ENCODE measurements around the gene RALGPS1. TPM values are rescaled to one million over a fixed set of nuclear protein-coding genes. Genes with fewer than 3 reads are reported as not detected.

The RALGPS1 gene
- total RNA-seq, 1 experiment from 2014 or later, result 18.6 TPM

DNA sequence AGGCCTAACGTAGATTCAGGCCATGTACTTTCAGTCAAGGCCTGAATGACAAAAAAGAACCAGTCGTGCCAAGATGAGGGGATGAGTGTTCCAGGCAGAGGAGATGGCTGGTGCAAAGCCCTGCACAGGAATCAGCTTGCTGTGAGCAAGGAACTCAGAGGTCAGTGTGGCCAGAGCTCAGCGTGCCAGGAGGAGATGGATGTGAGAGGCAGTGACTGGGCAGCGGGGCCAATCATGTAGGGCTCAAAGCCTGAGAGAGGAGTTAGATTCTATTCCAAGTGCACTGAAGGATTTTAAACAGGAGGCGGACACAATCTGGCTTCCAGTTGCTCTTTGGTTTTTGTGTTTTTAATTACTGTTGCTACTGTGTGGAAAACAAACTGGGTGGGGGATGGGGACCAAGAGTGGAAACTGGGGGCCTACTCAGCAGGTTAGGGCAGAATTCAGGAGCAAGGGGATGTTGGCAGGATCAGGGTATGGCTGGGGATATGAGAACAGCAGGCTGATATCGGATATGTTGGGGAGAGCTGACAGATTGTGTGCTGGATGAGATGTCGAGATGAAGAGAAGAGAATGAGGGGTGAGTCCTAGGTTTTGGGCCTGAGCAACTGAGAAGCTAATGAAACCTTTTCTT lies 143.5 kb downstream of the RALGPS1 start:
- Mint-ChIP-seq H3K36me3 (ENCODE audit: insufficient read depth in 1 of 3, low read depth in 3 of 3) (peaks cover 0 to 3% (median 0%) of the 10 kb centered on the region in 3 experiments; a peak in 1 of 7 replicates), H3K27ac (peak overlapping the region in 2 of 3 experiments; percentile 1 to 38; a peak in 3 of 7 replicates), H3K9me3 (no peaks in the 10 kb centered on the region), H3K4me1 (peaks cover 9% of the 10 kb centered on the region in 2 experiments), H3K27me3 (ENCODE audit: low read depth) (no peaks in the 10 kb centered on the region), H3K4me3 (no peak overlapping the region)
- no peak overlapping the region for H3K18ac ChIP-seq (ENCODE audit: insufficient read length, low read depth, low read length)
- no peaks in the 10 kb centered on the region for H3K27me3 ChIP-seq (ENCODE audit: insufficient read depth, low read length)
- H3K56ac ChIP-seq (ENCODE audit: insufficient read length, low read depth, low read length), result no peak overlapping the region
- no peak overlapping the region for H3K4ac ChIP-seq (ENCODE audit: low read depth, low read length)
- no peak for DNase-seq
- no CpG with 5 or more reads among the region's 7 CpGs for WGBS (ENCODE audit: extremely low coverage, insufficient read length, low lambda C conversion rate)
- no peak overlapping the region for H3K27ac ChIP-seq (ENCODE audit: insufficient read length, low read depth, low read length)
- H3K9ac ChIP-seq (ENCODE audit: extremely low read depth, insufficient read length, low read length), result no peak overlapping the region
- H3K4me2 ChIP-seq (ENCODE audit: insufficient read depth, insufficient read length, low read length), result no peak overlapping the region
- no peaks in the 10 kb centered on the region for H3K23me2 ChIP-seq (ENCODE audit: insufficient read length, low read depth, low read length, poor library complexity, severe bottlenecking)
- H2BK15ac ChIP-seq (ENCODE audit: low read depth, low read length), result no peak overlapping the region
- no peak overlapping the region for H3K23ac ChIP-seq (ENCODE audit: insufficient read length, low read depth, low read length)
- no peak overlapping the region for H4K91ac ChIP-seq (ENCODE audit: insufficient read length, low read depth, low read length)
- no peaks in the 10 kb centered on the region for H4K20me1 ChIP-seq (ENCODE audit: control insufficient read depth, insufficient read depth, insufficient read length)
- no peak overlapping the region for H2BK20ac ChIP-seq (ENCODE audit: low read depth, low read length, poor library complexity, severe bottlenecking)
- H3K79me2 ChIP-seq (ENCODE audit: insufficient read depth, low read length), result no peaks in the 10 kb centered on the region
- no peak overlapping the region for H2AFZ ChIP-seq (ENCODE audit: low read length)
- H3T11ph ChIP-seq (ENCODE audit: low read length), result no peak overlapping the region
- H4K8ac ChIP-seq (replicated peaks; ENCODE audit: insufficient read length, low read depth, low read length), result no peak overlapping the region
- TF ChIP-seq, protein P1, sequence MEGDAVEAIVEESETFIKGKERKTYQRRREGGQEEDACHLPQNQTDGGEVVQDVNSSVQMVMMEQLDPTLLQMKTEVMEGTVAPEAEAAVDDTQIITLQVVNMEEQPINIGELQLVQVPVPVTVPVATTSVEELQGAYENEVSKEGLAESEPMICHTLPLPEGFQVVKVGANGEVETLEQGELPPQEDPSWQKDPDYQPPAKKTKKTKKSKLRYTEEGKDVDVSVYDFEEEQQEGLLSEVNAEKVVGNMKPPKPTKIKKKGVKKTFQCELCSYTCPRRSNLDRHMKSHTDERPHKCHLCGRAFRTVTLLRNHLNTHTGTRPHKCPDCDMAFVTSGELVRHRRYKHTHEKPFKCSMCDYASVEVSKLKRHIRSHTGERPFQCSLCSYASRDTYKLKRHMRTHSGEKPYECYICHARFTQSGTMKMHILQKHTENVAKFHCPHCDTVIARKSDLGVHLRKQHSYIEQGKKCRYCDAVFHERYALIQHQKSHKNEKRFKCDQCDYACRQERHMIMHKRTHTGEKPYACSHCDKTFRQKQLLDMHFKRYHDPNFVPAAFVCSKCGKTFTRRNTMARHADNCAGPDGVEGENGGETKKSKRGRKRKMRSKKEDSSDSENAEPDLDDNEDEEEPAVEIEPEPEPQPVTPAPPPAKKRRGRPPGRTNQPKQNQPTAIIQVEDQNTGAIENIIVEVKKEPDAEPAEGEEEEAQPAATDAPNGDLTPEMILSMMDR (conservative IDR thresholded peaks at IDR 0.05), result no peak
- H2BK5ac ChIP-seq (ENCODE audit: insufficient read length, low read length), result no peak overlapping the region
- H2AK5ac ChIP-seq (ENCODE audit: insufficient read length, low read length), result no peak overlapping the region
- H4K5ac ChIP-seq (ENCODE audit: insufficient read length, low read depth, low read length), result no peak overlapping the region
- no peak overlapping the region for H2BK12ac ChIP-seq (ENCODE audit: insufficient read length, low read depth, low read length)
- H3K4me1 ChIP-seq (ENCODE audit: insufficient read depth, low read length), result 0 out of 2 replicates have a peak, but pooled peaks cover 3% of the 10 kb centered on the region
- no peak overlapping the region for H2BK120ac ChIP-seq (ENCODE audit: low read depth, low read length, poor library complexity, severe bottlenecking)
- H3K79me1 ChIP-seq (ENCODE audit: insufficient read depth, low read depth, low read length, poor library complexity, severe bottlenecking), result no peaks in the 10 kb centered on the region
- H3K14ac ChIP-seq (ENCODE audit: insufficient read depth, low read length), result no peak overlapping the region
- no peaks in the 10 kb centered on the region for H3K9me3 ChIP-seq (ENCODE audit: control insufficient read depth, low read depth, low read length)

Data from H9 (cell line).